IPS-18a (cell line): ENCODE measurements around the gene PLXNA1.

Experiments used
- H3K27ac ChIP-seq: one replicate; pipeline ENCODE4 v1.5.1; 2013; ENCODE audit warnings: low read length
- H3K27me3 ChIP-seq: one replicate; pipeline ENCODE4 v1.6.1; 2013; ENCODE audit warnings: mild to moderate bottlenecking, low read length; ENCODE audit not compliant: control insufficient read depth, insufficient read depth
- H3K36me3 ChIP-seq: one replicate; pipeline ENCODE4 v1.6.1; 2013; ENCODE audit warnings: low read depth, low read length; ENCODE audit not compliant: control insufficient read depth
- H3K4me1 ChIP-seq: one replicate; pipeline ENCODE4 v1.6.1; 2013; ENCODE audit warnings: low read depth, low read length; ENCODE audit not compliant: control insufficient read depth
- H3K4me3 ChIP-seq: one replicate; pipeline ENCODE4 v1.5.1; 2013; ENCODE audit warnings: low read length
- H3K9ac ChIP-seq: one replicate; pipeline ENCODE4 v1.6.1; 2013; ENCODE audit warnings: mild to moderate bottlenecking, low read length, moderate library complexity
- H3K9me3 ChIP-seq: one replicate; pipeline ENCODE4 v1.6.1; 2013; ENCODE audit warnings: low read depth, low read length; ENCODE audit not compliant: control insufficient read depth

The PLXNA1 gene

GRCh38 chr3:126962756-126963155, 20.2 kb upstream of the PLXNA1 start:
- H3K9me3 ChIP-seq = no peaks in the 10 kb centered on the region
- no peaks in the 10 kb centered on the region for H3K27me3 ChIP-seq
- H3K4me1 ChIP-seq = peaks cover 10% of the 10 kb centered on the region
- H3K9ac ChIP-seq = no peak overlapping the region
- H3K36me3 ChIP-seq = no peaks in the 10 kb centered on the region
- no peak overlapping the region for H3K4me3 ChIP-seq
- H3K27ac ChIP-seq = no peak overlapping the region

GRCh38 chr3:126963261-126964190, 19.4 kb upstream of the PLXNA1 start:
- Histone ChIP-seq H3K27me3 (no peaks in the 10 kb centered on the region), H3K9ac (no peak overlapping the region), H3K36me3 (no peaks in the 10 kb centered on the region), H3K4me3 (no peak overlapping the region), H3K27ac (no peak overlapping the region), H3K4me1 (peaks cover 10% of the 10 kb centered on the region), H3K9me3 (no peaks in the 10 kb centered on the region)

- H3K4me1 ChIP-seq = peaks cover 10% of the 10 kb centered on the region
- H3K27ac ChIP-seq = no peak overlapping the region
- no peaks in the 10 kb centered on the region for H3K36me3 ChIP-seq
- no peak overlapping the region for H3K9ac ChIP-seq
- no peaks in the 10 kb centered on the region for H3K27me3 ChIP-seq
- H3K4me3 ChIP-seq = no peak overlapping the region
- H3K9me3 ChIP-seq = no peaks in the 10 kb centered on the region
These were observed 18.7 kb upstream of the PLXNA1 start for GRCh38 chr3:126964261-126964660.

GRCh38 chr3:126964950-126965349, 18.0 kb upstream of the PLXNA1 start:
- H3K9me3 ChIP-seq = no peaks in the 10 kb centered on the region
- peaks cover 6% of the 10 kb centered on the region for H3K4me1 ChIP-seq
- no peaks in the 10 kb centered on the region for H3K27me3 ChIP-seq
- no peak overlapping the region for H3K27ac ChIP-seq
- no peak overlapping the region for H3K9ac ChIP-seq
- H3K4me3 ChIP-seq = no peak overlapping the region
- no peaks in the 10 kb centered on the region for H3K36me3 ChIP-seq

GRCh38 chr3:126965526-126966080, 17.3 kb upstream of the PLXNA1 start:
- no peak overlapping the region for H3K27ac ChIP-seq
- H3K9me3 ChIP-seq = no peaks in the 10 kb centered on the region
- no peaks in the 10 kb centered on the region for H3K36me3 ChIP-seq
- H3K27me3 ChIP-seq = no peaks in the 10 kb centered on the region
- no peak overlapping the region for H3K9ac ChIP-seq
- H3K4me1 ChIP-seq = no peaks in the 10 kb centered on the region
- no peak overlapping the region for H3K4me3 ChIP-seq

GRCh38 chr3:126967386-126967785, 15.5 kb upstream of the PLXNA1 start:
- no peaks in the 10 kb centered on the region for H3K4me1 ChIP-seq
- H3K9ac ChIP-seq = no peak overlapping the region
- H3K4me3 ChIP-seq = no peak overlapping the region
- H3K27ac ChIP-seq = no peak overlapping the region
- H3K27me3 ChIP-seq = no peaks in the 10 kb centered on the region
- no peaks in the 10 kb centered on the region for H3K9me3 ChIP-seq
- H3K36me3 ChIP-seq = no peaks in the 10 kb centered on the region

- Histone ChIP-seq H3K36me3 (no peaks in the 10 kb centered on the region), H3K27me3 (no peaks in the 10 kb centered on the region), H3K4me1 (no peaks in the 10 kb centered on the region), H3K27ac (no peak overlapping the region), H3K9ac (no peak overlapping the region), H3K9me3 (no peaks in the 10 kb centered on the region), H3K4me3 (no peak overlapping the region)
These were observed 14.2 kb upstream of the PLXNA1 start for GRCh38 chr3:126968391-126969390.

GRCh38 chr3:126969586-126969985, 13.3 kb upstream of the PLXNA1 start:
- Histone ChIP-seq H3K27me3 (no peaks in the 10 kb centered on the region), H3K4me3 (no peak overlapping the region), H3K27ac (no peak overlapping the region), H3K36me3 (no peaks in the 10 kb centered on the region), H3K9me3 (peaks cover 1% of the 10 kb centered on the region), H3K4me1 (no peaks in the 10 kb centered on the region), H3K9ac (no peak overlapping the region)

- no peaks in the 10 kb centered on the region for H3K4me1 ChIP-seq
- H3K9ac ChIP-seq = no peak overlapping the region
- no peaks in the 10 kb centered on the region for H3K27me3 ChIP-seq
- no peak overlapping the region for H3K27ac ChIP-seq
- H3K9me3 ChIP-seq = peaks cover 6% of the 10 kb centered on the region
- no peak overlapping the region for H3K4me3 ChIP-seq
- H3K36me3 ChIP-seq = no peaks in the 10 kb centered on the region
These were observed 12.8 kb upstream of the PLXNA1 start for GRCh38 chr3:126970101-126970500.

GRCh38 chr3:126970921-126971320, 12.0 kb upstream of the PLXNA1 start:
- Histone ChIP-seq H3K36me3 (no peaks in the 10 kb centered on the region), H3K9ac (no peak overlapping the region), H3K4me1 (no peaks in the 10 kb centered on the region), H3K27me3 (no peaks in the 10 kb centered on the region), H3K27ac (no peak overlapping the region), H3K9me3 (peaks cover 7% of the 10 kb centered on the region), H3K4me3 (no peak overlapping the region)

GRCh38 chr3:126971891-126972351, 11.0 kb upstream of the PLXNA1 start:
- Histone ChIP-seq H3K27me3 (no peaks in the 10 kb centered on the region), H3K9me3 (peaks cover 7% of the 10 kb centered on the region), H3K4me3 (no peak overlapping the region), H3K4me1 (no peaks in the 10 kb centered on the region), H3K27ac (no peak overlapping the region), H3K9ac (no peak overlapping the region), H3K36me3 (no peaks in the 10 kb centered on the region)
